GM18508 (cell line): Measurements from ENCODE around the gene RGS12.

Source experiments
- ATAC-seq: cut with Tn5 transposase; IDR thresholded peaks from one replicate; pipeline ENCODE4 v1.9.1; 2021; ENCODE audit warnings: moderate number of reproducible peaks; ENCODE audit not compliant: insufficient read depth, unreplicated experiment

The RGS12 gene

GRCh38 chr4:3321295-3321889 lies 28.6 kb downstream of the RGS12 start:
- ATAC-seq = no peak

- ATAC-seq = no peak
These were observed 29.3 kb downstream of the RGS12 start for GRCh38 chr4:3322059-3322550.

- no peak for ATAC-seq
These were observed 30.3 kb downstream of the RGS12 start for GRCh38 chr4:3323071-3323481.

GRCh38 chr4:3324093-3324815 lies 31.4 kb downstream of the RGS12 start:
- ATAC-seq = no peak

GRCh38 chr4:3328814-3329663 lies 36.2 kb downstream of the RGS12 start:
- no peak for ATAC-seq

GRCh38 chr4:3329887-3330286 lies 37.1 kb downstream of the RGS12 start:
- no peak for ATAC-seq

GRCh38 chr4:3330707-3331106 lies 37.9 kb downstream of the RGS12 start:
- no peak for ATAC-seq

GRCh38 chr4:3331511-3332394 lies 38.9 kb downstream of the RGS12 start:
- no peak for ATAC-seq

GRCh38 chr4:3332498-3332897 lies 39.7 kb downstream of the RGS12 start:
- ATAC-seq = no peak

GRCh38 chr4:3334316-3334715 lies 41.5 kb downstream of the RGS12 start:
- ATAC-seq = no peak

- ATAC-seq = no peak
These were observed 42.6 kb downstream of the RGS12 start for GRCh38 chr4:3335385-3335784.

GRCh38 chr4:3335982-3336381 lies 43.2 kb downstream of the RGS12 start:
- ATAC-seq = no peak

- no peak for ATAC-seq
These were observed 43.8 kb downstream of the RGS12 start for GRCh38 chr4:3336382-3337356.

- ATAC-seq = no peak
These were observed 44.5 kb downstream of the RGS12 start for GRCh38 chr4:3337357-3337732.

- ATAC-seq = no peak
These were observed 45.0 kb downstream of the RGS12 start for GRCh38 chr4:3337811-3338210.

- no peak for ATAC-seq
These were observed 45.6 kb downstream of the RGS12 start for GRCh38 chr4:3338321-3338838.

GRCh38 chr4:3338976-3339531 lies 46.2 kb downstream of the RGS12 start:
- no peak for ATAC-seq

- no peak for ATAC-seq
These were observed 46.8 kb downstream of the RGS12 start for GRCh38 chr4:3339577-3339976.
